GM19238 (cell line): ENCODE measurements around the gene WDR64.
"Not testable (repeated sequence)": the region's sequence is repeated elsewhere in the genome, so short reads cannot be mapped to it uniquely, and the experiment has no call there.

Experiments
- DNase-seq: peaks from one replicate; pipeline ENCODE4 v3.0.0; 2011; ENCODE audit warnings: low spot score; ENCODE audit not compliant: insufficient read length

WDR64 gene

DNA sequence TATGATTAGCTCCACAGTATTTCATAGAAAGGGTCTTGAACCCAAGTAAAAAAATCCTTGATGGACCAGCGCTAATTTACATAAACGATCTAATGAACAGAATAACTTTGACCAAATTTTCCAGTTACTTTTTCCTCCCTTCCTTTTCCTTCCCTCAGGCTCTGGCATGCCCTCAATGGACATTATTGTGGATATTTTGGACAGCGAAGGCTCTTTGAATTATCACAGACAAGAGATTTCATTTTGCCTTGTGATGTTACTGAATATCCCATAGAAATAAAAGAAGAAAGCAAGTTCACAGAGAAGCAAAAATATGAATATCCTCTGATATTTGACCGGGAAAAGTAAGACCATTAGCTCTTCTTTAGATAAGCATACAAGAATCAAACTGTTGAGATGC, 135.6 kb downstream of the WDR64 start:
- DNase-seq, result no peak

DNA sequence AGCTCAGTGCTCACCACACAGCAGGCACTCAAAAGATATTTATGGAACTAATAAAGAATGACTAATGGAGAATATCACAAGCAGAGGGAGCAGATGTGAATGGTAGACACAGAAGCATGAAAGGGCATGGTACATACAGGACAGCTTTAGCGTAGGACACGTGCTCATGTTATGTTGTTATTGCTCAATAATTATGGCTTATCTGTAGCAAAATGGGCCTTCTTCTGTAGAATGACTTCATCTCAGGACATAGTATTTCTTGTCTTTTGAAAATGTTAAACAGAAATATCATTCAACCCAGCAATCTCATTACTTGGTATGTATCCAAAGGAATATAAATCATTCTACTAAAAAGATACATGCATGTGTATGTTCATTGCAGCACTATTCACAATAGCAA, 137.0 kb downstream of the WDR64 start:
- DNase-seq, result no peak

DNA sequence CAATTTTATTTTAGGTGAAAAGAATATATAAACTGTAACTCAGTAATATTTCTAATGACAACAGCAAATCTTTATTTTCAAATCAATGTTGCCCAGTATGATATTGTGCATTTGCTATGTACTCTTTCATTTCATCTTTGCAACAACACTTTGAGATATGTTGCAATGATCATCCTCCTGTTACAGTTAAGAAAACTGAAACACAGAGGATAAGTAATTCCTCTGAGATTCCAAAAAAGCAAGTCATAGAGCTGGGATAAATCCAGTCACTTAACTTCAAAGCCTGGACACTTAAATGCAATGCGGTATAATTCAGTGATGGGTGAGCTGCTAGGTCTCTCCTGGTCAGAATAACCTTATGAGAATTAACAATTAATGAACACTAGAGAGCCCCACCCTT, 147.3 kb downstream of the WDR64 start:
- DNase-seq, result no peak

DNA sequence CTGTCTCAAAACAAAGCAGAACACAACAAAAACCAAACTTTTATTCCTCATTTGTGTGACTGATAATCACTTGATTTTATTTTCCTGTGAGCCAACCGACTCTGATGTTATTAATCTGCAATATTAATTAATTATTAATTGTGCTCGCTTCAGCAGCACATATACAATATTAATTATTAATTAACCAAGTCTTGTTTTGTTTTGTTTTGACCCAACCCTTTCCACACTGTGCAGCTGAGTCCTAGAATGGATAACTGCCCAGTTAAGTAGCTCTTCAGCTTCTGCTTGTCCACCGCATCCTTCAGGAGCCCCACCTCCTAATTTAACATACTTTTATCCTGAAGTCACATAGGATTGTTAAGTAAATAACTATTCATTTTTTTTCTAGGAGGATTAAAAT, 148.6 kb downstream of the WDR64 start:
- no peak for DNase-seq

- DNase-seq, result no peak
Observed at GRCh38 chr1:241802863-241803262, 150.8 kb downstream of the WDR64 start.

- not testable (repeated sequence) for DNase-seq
Observed at GRCh38 chr1:241804706-241805105, 152.6 kb downstream of the WDR64 start.

DNA sequence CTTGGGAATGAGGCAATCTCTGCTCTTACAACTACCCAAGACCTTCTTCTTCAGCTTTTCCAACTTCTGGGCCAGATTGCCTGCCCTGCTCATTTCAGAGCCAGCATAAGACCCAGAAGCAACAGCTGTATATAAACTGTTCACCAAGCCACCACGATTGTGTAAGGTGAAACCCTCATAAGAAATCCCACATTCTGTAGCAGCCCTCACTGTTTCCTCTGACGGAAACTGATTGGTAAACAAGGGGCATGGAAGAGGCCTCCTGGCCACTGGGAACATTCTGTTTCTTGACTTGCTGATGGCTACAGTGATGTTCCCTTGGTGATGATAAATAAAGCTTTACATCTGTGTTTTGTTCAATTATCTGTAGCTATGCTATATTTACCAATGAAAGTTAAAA, 156.2 kb downstream of the WDR64 start:
- DNase-seq, result no peak

GRCh38 chr1:241810769-241811405, 158.8 kb downstream of the WDR64 start:
- DNase-seq, result no peak

DNA sequence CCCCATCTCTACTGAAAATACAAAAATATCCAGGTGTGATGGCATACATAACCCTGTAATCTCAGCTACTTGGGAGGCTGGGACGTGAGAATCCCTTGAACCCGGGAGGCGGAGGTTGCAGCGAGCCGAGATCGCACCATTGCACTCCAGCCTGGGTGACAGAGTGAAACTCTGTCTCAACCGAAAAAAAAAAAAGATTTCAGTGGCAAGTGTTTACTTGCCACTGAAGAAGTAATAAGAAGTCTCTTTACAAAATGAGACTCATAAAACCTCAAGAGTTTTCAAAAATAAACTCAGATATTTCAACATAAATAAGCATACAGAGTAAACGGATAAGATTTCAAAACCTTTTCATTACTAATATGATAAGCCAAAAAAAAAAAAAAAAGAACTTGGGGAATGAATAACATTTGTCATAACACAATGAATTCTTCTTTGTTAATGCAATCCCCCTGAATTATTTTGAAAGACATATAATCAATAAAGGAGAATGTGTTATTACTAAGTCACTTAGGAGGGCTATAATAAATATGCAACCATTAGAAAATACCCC, 161.8 kb downstream of the WDR64 start:
- no peak for DNase-seq

DNA sequence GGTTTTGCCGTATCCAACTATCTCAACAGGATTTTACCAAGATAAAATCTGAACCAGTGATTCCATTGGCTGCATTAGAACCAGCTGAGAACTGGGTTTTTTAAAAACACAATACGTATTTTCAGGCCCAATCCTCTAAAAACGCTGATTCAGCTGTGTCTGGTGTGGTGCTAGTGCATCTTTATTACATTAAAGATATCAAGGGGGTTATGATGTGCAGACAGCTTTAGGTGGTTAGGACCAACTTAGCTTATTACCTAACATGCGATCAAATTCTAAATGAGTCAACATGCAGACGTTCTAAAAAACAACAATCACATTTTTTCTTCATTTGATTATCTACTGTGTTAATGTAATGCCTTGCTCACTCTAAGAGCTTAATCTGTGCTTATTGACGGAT, 163.9 kb downstream of the WDR64 start:
- no peak for DNase-seq

GRCh38 chr1:241817331-241817792, 165.3 kb downstream of the WDR64 start:
- DNase-seq, result no peak

DNA sequence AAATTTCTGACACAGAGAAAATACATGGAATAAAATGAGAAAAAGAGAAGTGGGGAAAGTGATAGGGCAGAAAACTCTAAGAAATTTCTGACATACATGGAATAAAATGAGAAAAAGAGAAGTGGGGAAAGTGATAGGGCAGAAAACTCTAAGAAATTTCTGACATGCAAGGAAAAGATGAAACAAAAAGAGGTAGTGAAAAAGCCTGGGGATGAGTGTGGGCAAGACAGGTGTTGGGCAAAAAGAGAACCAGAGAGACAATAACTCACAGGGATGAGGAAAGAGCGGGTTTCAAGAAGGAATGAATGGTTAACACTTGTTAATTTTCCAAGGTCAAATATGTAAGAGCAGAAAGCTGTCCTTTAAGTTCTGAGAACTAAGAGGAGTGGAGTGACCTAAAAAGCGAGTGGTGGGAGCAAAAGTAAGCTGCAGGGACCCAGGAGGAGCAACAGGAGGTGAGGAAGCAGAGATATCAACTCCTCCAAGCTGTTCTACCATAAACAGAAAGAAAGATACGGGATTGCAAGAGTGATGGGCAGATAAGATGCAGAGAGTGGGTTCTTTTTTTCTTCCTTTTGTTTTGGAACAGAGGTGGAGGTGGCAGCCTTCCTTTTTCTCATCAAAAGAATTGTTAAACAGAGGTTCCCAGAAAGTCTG, 166.0 kb downstream of the WDR64 start:
- DNase-seq, result no peak

- no peak for DNase-seq
Observed at GRCh38 chr1:241819340-241819866, 167.3 kb downstream of the WDR64 start.

- no peak for DNase-seq
Observed at GRCh38 chr1:241821363-241821762, 169.3 kb downstream of the WDR64 start.

GRCh38 chr1:241822846-241823245, 170.8 kb downstream of the WDR64 start:
- no peak for DNase-seq

DNA sequence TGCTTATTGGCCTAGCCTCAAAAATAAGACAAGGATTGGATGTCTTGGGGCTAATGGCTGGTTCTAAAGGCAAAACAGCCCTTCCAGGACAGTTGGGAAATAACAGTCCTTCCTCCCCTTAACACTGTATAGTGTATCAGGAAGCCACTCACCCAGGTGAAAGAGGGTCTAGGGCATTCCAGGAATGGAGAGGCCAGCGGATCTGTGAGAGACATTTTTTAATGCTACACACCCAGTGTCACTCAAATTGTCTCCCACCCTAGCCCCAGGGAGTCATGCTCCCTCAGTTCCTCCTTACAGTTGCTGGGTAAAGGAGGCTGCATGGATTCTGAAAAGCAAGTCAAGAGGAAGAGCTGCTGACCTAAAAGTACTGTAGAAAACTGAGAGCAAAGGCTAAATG, 171.8 kb downstream of the WDR64 start:
- no peak for DNase-seq

DNA sequence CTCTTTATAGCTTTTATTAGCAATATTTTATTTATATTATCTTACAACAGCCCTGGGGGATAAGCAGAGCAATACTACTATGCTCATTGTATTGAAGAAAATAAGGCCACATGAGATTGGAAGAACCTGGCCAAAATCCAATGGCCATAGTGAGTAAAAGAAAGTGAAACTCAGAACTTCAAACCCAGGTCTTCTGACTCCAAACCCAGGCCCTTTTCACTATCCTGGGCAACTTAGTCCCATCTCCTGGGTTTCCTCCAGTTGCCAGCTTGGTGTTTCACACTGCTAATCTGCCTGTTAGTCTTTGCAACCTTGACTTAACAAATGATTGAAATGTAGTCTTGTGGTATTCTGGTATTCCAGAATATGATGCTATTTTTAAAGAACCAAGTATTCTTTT, 173.5 kb downstream of the WDR64 start:
- DNase-seq, result no peak

DNA sequence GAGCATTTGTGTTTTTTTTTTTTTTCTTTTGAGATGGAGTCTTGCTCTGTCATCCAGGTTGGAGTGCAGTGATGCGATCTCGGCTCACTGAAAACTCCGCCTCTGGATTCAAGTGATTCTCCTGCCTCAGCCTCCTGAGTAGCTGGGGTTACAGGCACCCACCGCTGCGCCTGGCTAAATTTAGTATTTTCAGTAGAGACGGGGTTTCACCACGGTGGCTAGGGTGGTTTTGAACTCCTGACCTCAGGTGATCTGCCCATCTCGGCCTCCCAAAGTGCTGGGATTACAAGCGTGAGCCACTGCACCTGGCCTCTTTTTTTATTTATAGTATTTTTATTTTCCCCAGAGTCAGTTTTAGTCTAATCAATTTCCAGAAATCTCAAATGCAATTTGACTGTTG, 174.5 kb downstream of the WDR64 start:
- DNase-seq, result not testable (repeated sequence)

- no peak for DNase-seq
Observed at GRCh38 chr1:241827264-241827663, 175.2 kb downstream of the WDR64 start.

DNA sequence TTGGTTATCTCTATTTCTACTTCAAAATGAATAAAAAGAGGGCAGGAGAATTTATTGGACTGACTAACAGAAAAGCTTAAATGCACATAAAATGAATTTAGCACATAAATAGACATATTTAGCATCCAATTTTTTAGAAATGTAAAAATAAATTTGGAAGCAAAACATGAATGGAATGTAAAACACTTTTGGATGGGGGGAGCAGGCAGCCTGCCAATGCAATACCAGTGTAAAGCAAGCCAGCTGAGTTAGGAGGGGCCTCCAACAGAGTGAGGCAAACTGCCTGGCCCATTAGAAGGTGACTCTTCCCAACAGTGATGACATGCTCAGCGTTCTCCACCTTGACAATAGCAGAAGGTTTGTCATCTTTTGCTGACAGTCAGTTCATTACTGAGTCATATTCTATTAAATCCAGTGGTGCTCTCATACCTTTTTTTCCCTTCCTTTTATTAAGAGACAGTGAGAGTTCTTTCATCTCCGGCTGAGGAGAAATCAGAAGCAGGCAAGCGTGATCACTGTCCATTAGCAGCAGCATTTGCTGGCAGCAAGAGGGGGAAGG, 176.5 kb downstream of the WDR64 start:
- DNase-seq, result no peak

DNA sequence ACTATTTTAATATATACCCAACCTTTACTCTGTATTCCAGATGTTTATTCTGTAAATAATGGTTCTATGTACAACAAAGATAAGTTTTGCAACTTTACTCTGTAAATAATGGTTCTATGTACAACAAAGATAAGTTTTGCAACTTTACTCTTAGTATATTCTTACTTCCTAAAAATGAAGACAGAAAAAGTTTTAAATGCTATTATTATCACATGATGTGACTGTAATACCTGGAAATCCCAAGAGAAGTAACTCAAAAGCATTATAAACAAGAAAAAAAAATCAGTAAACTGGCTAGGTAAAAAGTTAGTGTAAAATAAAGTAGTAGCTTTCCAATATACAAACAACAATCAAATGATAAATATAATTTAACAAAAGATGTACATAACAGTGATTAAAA, 177.4 kb downstream of the WDR64 start:
- DNase-seq, result no peak

- DNase-seq, result no peak
Observed at GRCh38 chr1:241834733-241835377, 182.8 kb downstream of the WDR64 start.
